ENCODE measurements around the gene SARNP. TPM values are rescaled to one million over a fixed set of nuclear protein-coding genes. Genes with fewer than 3 reads are reported as not detected.

Gene SARNP
- total RNA-seq, 3 donors from 2014 or later, result 38.7 to 45.9 (median 41.3) TPM

GRCh38 chr12:55722948-55723347, 94.6 kb downstream of the SARNP start:
- no peak overlapping the region for H3K4me3 ChIP-seq
- no peaks in the 10 kb centered on the region for H3K36me3 ChIP-seq (ENCODE audit: low read depth)
- peaks cover 71% of the 10 kb centered on the region for H3K4me1 ChIP-seq (ENCODE audit: low read depth)
- no peak for TF ChIP-seq CTCF (IDR thresholded peaks at IDR 0.05)
- no peaks in the 10 kb centered on the region for H3K9me3 ChIP-seq
- intact Hi-C loops (cut with DNase I, micrococcal nuclease), result no loop called here
- ATAC-seq (no peak), DNase-seq (no peak)

GRCh38 chr12:55721601-55722213, 95.8 kb downstream of the SARNP start:
- Histone ChIP-seq H3K9me3 (no peaks in the 10 kb centered on the region), H3K4me1 (ENCODE audit: low read depth) (peaks cover 74% of the 10 kb centered on the region), H3K36me3 (ENCODE audit: low read depth) (no peaks in the 10 kb centered on the region), H3K4me3 (no peak overlapping the region)
- no peak for TF ChIP-seq CTCF (IDR thresholded peaks at IDR 0.05)
- DNase-seq, result peak in 1 of 3 donors; percentile 66
- intact Hi-C loops (cut with DNase I, micrococcal nuclease), result no loop called here
- ATAC-seq, result no peak

- H3K9me3 ChIP-seq, result no peaks in the 10 kb centered on the region
- H3K4me1 ChIP-seq (ENCODE audit: low read depth), result peaks cover 72% of the 10 kb centered on the region
- H3K36me3 ChIP-seq (ENCODE audit: low read depth), result no peaks in the 10 kb centered on the region
- H3K4me3 ChIP-seq, result no peak overlapping the region
- TF ChIP-seq CTCF (IDR thresholded peaks at IDR 0.05), result peak; percentile 52
- peak; percentile 60 for ATAC-seq
- peak; percentile 79 to 82 (median 81) for DNase-seq
- intact Hi-C loops (cut with DNase I, micrococcal nuclease), result no loop called here
These were observed 96.6 kb downstream of the SARNP start for GRCh38 chr12:55720894-55721444.

DNA sequence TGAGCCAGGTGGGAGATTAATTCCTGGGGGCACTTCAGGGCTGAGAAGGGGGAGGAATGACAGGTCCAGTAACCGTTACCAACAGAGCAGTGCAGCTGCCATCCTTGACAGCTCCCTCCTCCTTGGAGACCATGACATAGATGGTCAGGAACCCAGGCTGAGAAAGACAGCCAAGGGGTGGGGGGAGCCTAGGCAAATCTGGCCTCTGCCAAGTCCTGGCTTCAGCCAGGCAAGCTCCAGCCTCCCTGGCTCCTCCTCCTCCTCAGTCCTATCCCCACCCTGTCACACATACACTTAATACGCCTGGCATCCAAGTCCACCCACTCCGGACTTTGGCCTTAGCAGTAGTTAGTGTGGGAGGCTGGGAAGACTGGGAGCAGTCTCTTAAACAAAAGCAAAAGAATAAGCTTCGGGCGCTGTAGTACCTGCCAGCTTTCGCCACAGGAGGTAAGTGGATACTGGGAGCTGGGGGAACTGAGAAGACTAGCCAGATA, 97.4 kb downstream of the SARNP start, which contains the start of gene RDH5:
TSS of gene RDH5 (plus strand) at position 323 of the 494 bp plus-strand sequence. CDS start 792 bp downstream, outside the sequence.
- TF ChIP-seq CTCF (IDR thresholded peaks at IDR 0.05), result no peak
- DNase-seq (peak; percentile 83 to 92 (median 88)), ATAC-seq (peak; percentile 76)
- Histone ChIP-seq H3K4me1 (ENCODE audit: low read depth) (peaks cover 76% of the 10 kb centered on the region), H3K36me3 (ENCODE audit: low read depth) (no peaks in the 10 kb centered on the region), H3K9me3 (no peaks in the 10 kb centered on the region), H3K4me3 (no peak within 1 kb of the TSS)
- intact Hi-C loops (cut with DNase I, micrococcal nuclease), result no loop called here

- TF ChIP-seq CTCF (IDR thresholded peaks at IDR 0.05), result no peak
- H3K4me3 ChIP-seq, result no peak overlapping the region
- peaks cover 71% of the 10 kb centered on the region for H3K4me1 ChIP-seq (ENCODE audit: low read depth)
- DNase-seq (peak in 1 of 3 donors; percentile 31), ATAC-seq (no peak)
- H3K9me3 ChIP-seq, result no peaks in the 10 kb centered on the region
- intact Hi-C loops (cut with DNase I, micrococcal nuclease), result no loop called here
- no peaks in the 10 kb centered on the region for H3K36me3 ChIP-seq (ENCODE audit: low read depth)
These were observed 98.2 kb downstream of the SARNP start for GRCh38 chr12:55719371-55719770.

Measured in mucosa of descending colon (tissue), 3 donors.